GM19395 (cell line): ENCODE data around the gene PRSS57.
"Not testable (repeated sequence)": the region's sequence is repeated elsewhere in the genome, so short reads cannot be mapped to it uniquely, and the experiment has no call there.

ENCODE experiments used
- ATAC-seq: cut with Tn5 transposase; IDR thresholded peaks from one replicate; pipeline ENCODE4 v1.9.1; 2021; ENCODE audit warnings: mild to moderate bottlenecking, moderate library complexity; ENCODE audit not compliant: unreplicated experiment

Gene PRSS57

GRCh38 chr19:723714-724113 lies 28.5 kb upstream of the PRSS57 start:
- ATAC-seq = no peak

GRCh38 chr19:723247-723646 lies 28.0 kb upstream of the PRSS57 start:
- no peak for ATAC-seq

GRCh38 chr19:722553-723101 lies 27.4 kb upstream of the PRSS57 start:
- no peak for ATAC-seq

- no peak for ATAC-seq
Measured at GRCh38 chr19:720345-721160, 25.3 kb upstream of the PRSS57 start.

GRCh38 chr19:719636-720344 lies 24.5 kb upstream of the PRSS57 start:
- ATAC-seq = no peak

GRCh38 chr19:718991-719512 lies 23.8 kb upstream of the PRSS57 start:
- ATAC-seq = no peak

- no peak for ATAC-seq
Measured at GRCh38 chr19:718251-718951, 23.1 kb upstream of the PRSS57 start.

- no peak for ATAC-seq
Measured at GRCh38 chr19:715347-715746, 20.1 kb upstream of the PRSS57 start.

- no peak for ATAC-seq
Measured at GRCh38 chr19:711254-711653, 16.0 kb upstream of the PRSS57 start.

GRCh38 chr19:710767-711166 lies 15.5 kb upstream of the PRSS57 start:
- ATAC-seq = no peak

- no peak for ATAC-seq
Measured at GRCh38 chr19:709965-710571, 14.8 kb upstream of the PRSS57 start.

GRCh38 chr19:709196-709964 lies 14.1 kb upstream of the PRSS57 start:
- no peak for ATAC-seq

GRCh38 chr19:708154-709143 lies 13.2 kb upstream of the PRSS57 start, which contains the start of gene PALM:
Gene PALM (plus strand): TSS chr19:708935. CDS start chr19:709147, 212 bp downstream.
- ATAC-seq = no peak

GRCh38 chr19:704447-704741 lies 9.1 kb upstream of the PRSS57 start:
- ATAC-seq = no peak

- ATAC-seq = no peak
Measured at GRCh38 chr19:703651-704446, 8.6 kb upstream of the PRSS57 start.

- ATAC-seq = no peak
Measured at GRCh38 chr19:703329-703650, 8.0 kb upstream of the PRSS57 start.

- ATAC-seq = not testable (repeated sequence)
Measured at GRCh38 chr19:702847-703246, 7.6 kb upstream of the PRSS57 start.

- ATAC-seq = not testable (repeated sequence)
Measured at GRCh38 chr19:699885-700284, 4.6 kb upstream of the PRSS57 start.
